OCI-LY3 (cell line): Measurements from ENCODE around the gene CLSTN3.

ENCODE experiments used
- EZH2phosphoT487 ChIP-seq: fragments of 200-600 bp; shearing (Covaris generic); IDR thresholded peaks from 2 replicates; pipeline ENCODE4 v1.6.1; 2018; ENCODE audit warnings: antibody characterized with exemption, mixed run types, low read depth
- TF ChIP-seq, protein P1 (sequence below): fragments of 200-600, 300-600 bp; sonication (generic); IDR thresholded peaks from 2 replicates; pipeline ENCODE4 v1.5.1; 2014; ENCODE audit warnings: antibody characterized with exemption, low read length, low read depth

- TF ChIP-seq, protein P1, sequence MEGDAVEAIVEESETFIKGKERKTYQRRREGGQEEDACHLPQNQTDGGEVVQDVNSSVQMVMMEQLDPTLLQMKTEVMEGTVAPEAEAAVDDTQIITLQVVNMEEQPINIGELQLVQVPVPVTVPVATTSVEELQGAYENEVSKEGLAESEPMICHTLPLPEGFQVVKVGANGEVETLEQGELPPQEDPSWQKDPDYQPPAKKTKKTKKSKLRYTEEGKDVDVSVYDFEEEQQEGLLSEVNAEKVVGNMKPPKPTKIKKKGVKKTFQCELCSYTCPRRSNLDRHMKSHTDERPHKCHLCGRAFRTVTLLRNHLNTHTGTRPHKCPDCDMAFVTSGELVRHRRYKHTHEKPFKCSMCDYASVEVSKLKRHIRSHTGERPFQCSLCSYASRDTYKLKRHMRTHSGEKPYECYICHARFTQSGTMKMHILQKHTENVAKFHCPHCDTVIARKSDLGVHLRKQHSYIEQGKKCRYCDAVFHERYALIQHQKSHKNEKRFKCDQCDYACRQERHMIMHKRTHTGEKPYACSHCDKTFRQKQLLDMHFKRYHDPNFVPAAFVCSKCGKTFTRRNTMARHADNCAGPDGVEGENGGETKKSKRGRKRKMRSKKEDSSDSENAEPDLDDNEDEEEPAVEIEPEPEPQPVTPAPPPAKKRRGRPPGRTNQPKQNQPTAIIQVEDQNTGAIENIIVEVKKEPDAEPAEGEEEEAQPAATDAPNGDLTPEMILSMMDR, result no peak
- no peak for TF ChIP-seq EZH2phosphoT487
Measured at GRCh38 chr12:7118881-7119280, 11.3 kb upstream of the CLSTN3 start.
